GM12878 (cell line): ENCODE results near the gene LEFTY1. TPM values are rescaled to one million over a fixed set of nuclear protein-coding genes. Genes with fewer than 3 reads are reported as not detected.
A peak's percentile ranks its signal among the peaks of the same experiment; 100 is the strongest.

Experiments used
- ATAC-seq: fragments of 200-7000 bp; cut with Tn5 transposase; 3 replicates; pipeline ENCODE4 v1.9.1; 2020; ENCODE audit warnings: mild to moderate bottlenecking, moderate library complexity
- BruUV-seq: library from RNA; stranded (reverse); fragments of 400-500 nt; replicated peaks from 2 replicates; lab custom pipeline; 2021; lab: Mats Ljungman, UMichigan
- CTCF ChIA-PET: fragments of 300-600 bp; sonication (Branson Sonifier 250); formaldehyde crosslinking; extraction: SDS; loops from one replicate; lab custom pipeline; 2021; ENCODE audit warnings: inconsistent platforms; lab: Yijun Ruan, JAX
- POLR2A ChIA-PET: fragments of 350-600 bp; formaldehyde crosslinking; extraction: SDS; loops from one replicate; lab custom pipeline; 2021; ENCODE audit warnings: inconsistent platforms; lab: Charles Lee
- RAD21 ChIA-PET: fragments of 300-600 bp; sonication (Branson Sonifier 250); formaldehyde crosslinking; loops from one replicate; lab custom pipeline; 2023; ENCODE audit warnings: antibody characterized with exemption; ENCODE audit not compliant: unreplicated experiment; lab: Charles Lee
- SMC1A ChIA-PET: fragments of 300-600 bp; sonication (Branson Sonifier 250); formaldehyde crosslinking; loops from one replicate; lab custom pipeline; 2023; ENCODE audit not compliant: unreplicated experiment, uncharacterized antibody; lab: Charles Lee
- DNase-seq: peaks from one replicate; pipeline ENCODE4 v3.0.0-alpha.2; 2011; ENCODE audit warnings: low read depth, low spot score
- FAIRE-seq: peaks from 3 replicates; lab custom pipeline; 2011; peaks lifted over from hg19 to GRCh38; lab: Jason Lieb, UNC
- H2AFZ ChIP-seq: 2 replicates; pipeline ENCODE4 v1.6.0; 2011; ENCODE audit warnings: low read depth, low read length, control low read depth; ENCODE audit not compliant: control insufficient read depth
- H3K27ac ChIP-seq: 2 replicates; pipeline ENCODE4 v1.5.1; 2011; ENCODE audit warnings: control low read depth; ENCODE audit not compliant: control insufficient read depth, insufficient read depth
- H3K27me3 ChIP-seq, 2 experiments: replicated peaks in 1 of 2; 2 replicates each; pipeline versions ENCODE4 v1.6.0 to v1.6.1; 2011; ENCODE audit warnings: low read length in 1 of 2; ENCODE audit not compliant: control insufficient read depth in 2 of 2, insufficient read depth in 2 of 2
- H3K36me3 ChIP-seq, 2 experiments: 2 replicates each; pipeline ENCODE4 v1.5.1; 2011; ENCODE audit warnings: low read length in 1 of 2; ENCODE audit not compliant: control insufficient read depth in 2 of 2, insufficient read depth in 2 of 2
- H3K4me1 ChIP-seq: 2 replicates; pipeline ENCODE4 v1.6.1; 2011; ENCODE audit warnings: mild to moderate bottlenecking, low read length, moderate library complexity, mixed read lengths; ENCODE audit not compliant: control insufficient read depth, insufficient read depth
- H3K4me2 ChIP-seq: 2 replicates; pipeline ENCODE4 v1.6.0; 2011; ENCODE audit warnings: control low read depth; ENCODE audit not compliant: control insufficient read depth, insufficient read depth
- H3K4me3 ChIP-seq: fragments of 200-600 bp; sonication (generic); 2 replicates; pipeline ENCODE4 v1.5.1; 2016
- H3K79me2 ChIP-seq: 2 replicates; pipeline ENCODE4 v1.6.0; 2011; ENCODE audit warnings: low read length; ENCODE audit not compliant: control insufficient read depth, insufficient read depth
- H3K9ac ChIP-seq: 2 replicates; pipeline ENCODE4 v1.8.0; 2011; ENCODE audit warnings: low read length, control low read depth, mixed read lengths; ENCODE audit not compliant: control insufficient read depth, insufficient read depth
- H3K9me3 ChIP-seq: replicated peaks from 3 replicates; pipeline ENCODE4 v1.5.1; 2011; ENCODE audit warnings: mild to moderate bottlenecking, low read length; ENCODE audit not compliant: control insufficient read depth, insufficient read depth
- H4K20me1 ChIP-seq: 2 replicates; pipeline ENCODE4 v1.6.0; 2011; ENCODE audit not compliant: control insufficient read depth, insufficient read depth
- BCL3 ChIP-seq: IDR thresholded peaks from 2 replicates; pipeline ENCODE4 v1.6.1; 2011; ENCODE audit warnings: borderline replicate concordance, low read depth, mild to moderate bottlenecking, moderate library complexity, low read length; ENCODE audit not compliant: insufficient read depth, poor library complexity, severe bottlenecking
- CREB1 ChIP-seq: IDR thresholded peaks from 2 replicates; pipeline ENCODE4 v1.6.1; 2012; ENCODE audit warnings: low read depth, mild to moderate bottlenecking, inconsistent platforms
- MEF2B ChIP-seq: fragments of 450-650 bp; IDR thresholded peaks from 2 replicates; pipeline ENCODE4 v1.6.1; 2018; ENCODE audit warnings: mild to moderate bottlenecking, moderate library complexity; ENCODE audit not compliant: partially characterized antibody, poor library complexity, severe bottlenecking
- NFXL1 ChIP-seq: fragments of 450-650 bp; IDR thresholded peaks from 2 replicates; pipeline ENCODE4 v1.6.1; 2017; ENCODE audit warnings: antibody characterized with exemption, mild to moderate bottlenecking, borderline replicate concordance
- PAX8 ChIP-seq: fragments of 450-650 bp; IDR thresholded peaks from 2 replicates; pipeline ENCODE4 v1.6.1; 2017; ENCODE audit warnings: mild to moderate bottlenecking, moderate library complexity
- POLR2A ChIP-seq: IDR thresholded peaks from 2 replicates; pipeline ENCODE4 v1.6.1; 2011; ENCODE audit warnings: low read depth, mild to moderate bottlenecking, low read length
- WRNIP1 ChIP-seq: IDR thresholded peaks from 2 replicates; pipeline ENCODE4 v1.6.1; 2011; ENCODE audit warnings: low read depth, low read length, improper control_type of control experiment, borderline replicate concordance
- ZNF384 ChIP-seq: IDR thresholded peaks from 2 replicates; pipeline ENCODE4 v1.6.1; 2012; ENCODE audit warnings: low read depth, mild to moderate bottlenecking, low read length, improper control_type of control experiment, borderline replicate concordance
- WGBS: methylation state at CpG from one replicate; pipeline ENCODE4 v1.1.6; 2016; ENCODE audit warnings: low lambda C conversion rate; ENCODE audit not compliant: insufficient replicate concordance, insufficient coverage; ENCODE audit errors: missing lambda C conversion rate; 5-methylcytosine and 5-hydroxymethylcytosine counted together
- in situ Hi-C: fragments of 300-500 bp; cut with MboI; formaldehyde crosslinking; loops from 9 replicates; pipeline ENCODE4 v1.14.3; 2018; ENCODE audit warnings: mixed read lengths
- intact Hi-C: fragments of 100-400 bp; cut with micrococcal nuclease; formaldehyde crosslinking; loops from one replicate; pipeline ENCODE4 v1.14.2; 2022; ENCODE audit not compliant: unreplicated experiment
- polyA plus RNA-seq, 11 experiments: library from polyadenylated mRNA; depleted of rRNA in 4 of 11; unstranded in 6 of 11; stranded (reverse) in 5 of 11; fragments of >200 nt; fragmentation: Nextera tagmentation in 4 of 11; fragmentation: Illumina TruSeq in 1 of 11; extraction: Ambion mirVana in 4 of 11; extraction: Trizol in 1 of 11; gene quantifications; 1 replicate in 1 of 11; 2 replicates in 10 of 11; pipeline versions ENCODE4 v1.2.1 to v1.2.3, GENCODE V29; 2011 to 2016; ENCODE audit warnings: inconsistent platforms in 2 of 11, missing spikeins in 2 of 11, low read depth in 1 of 11
- total RNA-seq, 4 experiments: library from RNA; depleted of rRNA in 3 of 4; stranded (reverse); fragments of >200 nt in 3 of 4; fragmentation: Illumina TruSeq in 1 of 4; extraction: Trizol in 1 of 4; gene quantifications; 2 replicates each; pipeline versions ENCODE4 v1.2.1 to v1.2.3, GENCODE V29; 2013 to 2021
- TF ChIP-seq, protein P1 (sequence below): IDR thresholded peaks from 2 replicates; pipeline ENCODE4 v1.6.1; 2012; ENCODE audit warnings: low read length, inconsistent platforms

The LEFTY1 gene
- total and polyA plus RNA-seq, 10 of the 15 experiments (the other 5 are each of a cell fraction or from before 2014, with no cell fraction given): 0.06 TPM; not detected in 8

- intact Hi-C loops (no loop called here), in situ Hi-C loops (no loop called here)
- no peaks in the 10 kb centered on the region for H4K20me1 ChIP-seq
- H3K9me3 ChIP-seq: no peaks in the 10 kb centered on the region
- peaks cover 24% of the 10 kb centered on the region for H3K4me1 ChIP-seq
- no peak overlapping the region; the same call in 1 of the 2 replicates for H3K27ac ChIP-seq
- H3K79me2 ChIP-seq: no peaks in the 10 kb centered on the region
- no peak overlapping the region for H3K4me3 ChIP-seq
- FAIRE-seq (no peak), DNase-seq (no peak), ATAC-seq (no peak)
- SMC1A ChIA-PET: interaction anchor here (0.7 to 1.3 kb wide), 2 partner anchors 13 to 25 kb away, joined by 3 read pairs; no protein-coding TSS in a partner anchor
- no peaks in the 10 kb centered on the region for H3K27me3 ChIP-seq
- RAD21 ChIA-PET: interaction anchor here (1.6 kb wide), 1 partner anchor 27 kb away, joined by 3 read pairs; no protein-coding TSS in a partner anchor
- BruUV-seq: no TSS peak
- CTCF ChIA-PET: interaction anchor here (0.6 to 2.1 kb wide), 4 partner anchors 22 to 393 kb away, joined by 3 to 8 read pairs (median 5); partner anchors contain the start of gene SRP9
- H3K9ac ChIP-seq: no peak overlapping the region
- POLR2A ChIA-PET: no interaction called here
- peak overlapping the region; percentile 42 for H3K4me2 ChIP-seq
- TF ChIP-seq MEF2B (no peak), NFXL1 (no peak), WRNIP1 (no peak), ZNF384 (no peak)
- no peak overlapping the region; the same call in 1 of the 2 replicates for H2AFZ ChIP-seq
- WGBS: 99% methylated on average over 10 of the region's 10 CpGs
- H3K36me3 ChIP-seq: peaks cover 1 to 28% of the 10 kb centered on the region in 2 experiments
Measured at GRCh38 chr1:225855503-225856300, 33.2 kb downstream of the LEFTY1 start.

DNA sequence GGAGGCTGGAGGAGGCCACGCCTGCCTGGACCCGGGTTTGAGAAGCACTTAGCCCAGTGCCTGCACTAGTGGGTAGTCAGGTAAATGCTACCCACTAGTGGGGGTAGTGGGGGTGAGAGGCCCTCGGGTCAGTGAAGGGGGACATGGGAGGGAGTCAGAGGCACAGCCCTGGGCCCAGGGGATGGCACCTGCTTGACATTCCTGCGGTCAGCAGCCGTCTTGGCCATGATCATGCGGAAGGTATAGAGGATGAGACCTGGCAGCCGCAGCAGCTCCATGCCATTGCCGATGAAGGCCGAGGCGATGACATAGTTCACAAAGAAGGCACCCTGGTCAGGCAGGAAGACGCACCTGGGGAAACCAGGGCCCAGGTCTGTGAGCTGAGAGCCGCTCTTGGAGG, 35.5 kb downstream of the LEFTY1 start:
- no peak for FAIRE-seq
- no TSS peak for BruUV-seq
- POLR2A ChIA-PET: interaction anchor here (0.5 to 0.6 kb wide), 2 partner anchors 30 to 267 kb away, joined by 3 read pairs; no protein-coding TSS in a partner anchor
- H3K36me3 ChIP-seq: peaks cover 0 to 21% of the 10 kb centered on the region in 2 experiments; a peak in 2 of 4 replicates
- no peak overlapping the region for H3K27ac ChIP-seq
- no peak for ATAC-seq
- H3K79me2 ChIP-seq: no peaks in the 10 kb centered on the region
- RAD21 ChIA-PET: no interaction called here
- H3K4me2 ChIP-seq: no peak overlapping the region
- intact Hi-C loops (loop anchor here (5.0 kb wide), 1 partner anchor 59 kb away; no protein-coding TSS in a partner anchor), in situ Hi-C loops (no loop called here)
- no peak overlapping the region for H3K9ac ChIP-seq
- WGBS: 99% methylated on average over 12 of the region's 12 CpGs
- no peaks in the 10 kb centered on the region for H3K9me3 ChIP-seq
- no peaks in the 10 kb centered on the region for H4K20me1 ChIP-seq
- CTCF ChIA-PET: interaction anchor here (0.8 to 2.1 kb wide), 4 partner anchors 27 to 134 kb away, joined by 3 to 8 read pairs (median 4); partner anchors contain the start of genes SRP9 and TMEM63A
- peaks cover 46% of the 10 kb centered on the region for H3K4me1 ChIP-seq
- H2AFZ ChIP-seq: no peak overlapping the region
- SMC1A ChIA-PET: no interaction called here
- no peak overlapping the region for H3K4me3 ChIP-seq
- H3K27me3 ChIP-seq: no peaks in the 10 kb centered on the region
- no peak for DNase-seq
- TF ChIP-seq BCL3 (no peak), PAX8 (no peak), CREB1 (no peak), POLR2A (no peak)
- TF ChIP-seq, protein P1, sequence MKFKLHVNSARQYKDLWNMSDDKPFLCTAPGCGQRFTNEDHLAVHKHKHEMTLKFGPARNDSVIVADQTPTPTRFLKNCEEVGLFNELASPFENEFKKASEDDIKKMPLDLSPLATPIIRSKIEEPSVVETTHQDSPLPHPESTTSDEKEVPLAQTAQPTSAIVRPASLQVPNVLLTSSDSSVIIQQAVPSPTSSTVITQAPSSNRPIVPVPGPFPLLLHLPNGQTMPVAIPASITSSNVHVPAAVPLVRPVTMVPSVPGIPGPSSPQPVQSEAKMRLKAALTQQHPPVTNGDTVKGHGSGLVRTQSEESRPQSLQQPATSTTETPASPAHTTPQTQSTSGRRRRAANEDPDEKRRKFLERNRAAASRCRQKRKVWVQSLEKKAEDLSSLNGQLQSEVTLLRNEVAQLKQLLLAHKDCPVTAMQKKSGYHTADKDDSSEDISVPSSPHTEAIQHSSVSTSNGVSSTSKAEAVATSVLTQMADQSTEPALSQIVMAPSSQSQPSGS: no peak
